GM18868 (cell line): ENCODE data around the gene FBXW12.

ENCODE experiments used
- ATAC-seq: cut with Tn5 transposase; IDR thresholded peaks from one replicate; pipeline ENCODE4 v1.9.1; 2021; ENCODE audit warnings: mild to moderate bottlenecking, moderate library complexity; ENCODE audit not compliant: unreplicated experiment

Gene FBXW12

GRCh38 chr3:48419149-48419548 is 47.1 kb downstream of the FBXW12 start:
- ATAC-seq = no peak

GRCh38 chr3:48419597-48419996 is 47.6 kb downstream of the FBXW12 start:
- no peak for ATAC-seq

GRCh38 chr3:48420561-48420960 is 48.5 kb downstream of the FBXW12 start:
- ATAC-seq = no peak

GRCh38 chr3:48422272-48422671 is 50.3 kb downstream of the FBXW12 start:
- ATAC-seq = no peak

GRCh38 chr3:48422681-48423080 is 50.7 kb downstream of the FBXW12 start:
- ATAC-seq = no peak

GRCh38 chr3:48423241-48423882 is 51.3 kb downstream of the FBXW12 start:
- ATAC-seq = no peak

- no peak for ATAC-seq
These were observed 52.1 kb downstream of the FBXW12 start for GRCh38 chr3:48423883-48424695.

- ATAC-seq = no peak
These were observed 53.3 kb downstream of the FBXW12 start for GRCh38 chr3:48425281-48425812.

- no peak for ATAC-seq
These were observed 54.4 kb downstream of the FBXW12 start for GRCh38 chr3:48426401-48426909.

- ATAC-seq = no peak
These were observed 55.1 kb downstream of the FBXW12 start for GRCh38 chr3:48426944-48427629.

- no peak for ATAC-seq
These were observed 55.6 kb downstream of the FBXW12 start for GRCh38 chr3:48427630-48427962.

- ATAC-seq = no peak
These were observed 56.1 kb downstream of the FBXW12 start for GRCh38 chr3:48428088-48428571.

- no peak for ATAC-seq
These were observed 56.7 kb downstream of the FBXW12 start for GRCh38 chr3:48428572-48429316.

GRCh38 chr3:48429317-48429959 is 57.4 kb downstream of the FBXW12 start:
- ATAC-seq = no peak

GRCh38 chr3:48429960-48430707 is 58.1 kb downstream of the FBXW12 start, which contains the start of gene PLXNB1:
TSS of gene PLXNB1 (minus strand) at chr3:48430086. CDS start at chr3:48424611, 5,475 bp downstream.
- ATAC-seq = no peak

GRCh38 chr3:48430708-48431101 is 58.7 kb downstream of the FBXW12 start:
- ATAC-seq = no peak

- no peak for ATAC-seq
These were observed 59.4 kb downstream of the FBXW12 start for GRCh38 chr3:48431224-48432029.
